Measurements from ENCODE around the gene HAAO. TPM values are rescaled to one million over a fixed set of nuclear protein-coding genes. Genes with fewer than 3 reads are reported as not detected.

HAAO gene
- total RNA-seq, 2 experiments from 2014 or later, result 0.41 to 0.52 TPM

DNA sequence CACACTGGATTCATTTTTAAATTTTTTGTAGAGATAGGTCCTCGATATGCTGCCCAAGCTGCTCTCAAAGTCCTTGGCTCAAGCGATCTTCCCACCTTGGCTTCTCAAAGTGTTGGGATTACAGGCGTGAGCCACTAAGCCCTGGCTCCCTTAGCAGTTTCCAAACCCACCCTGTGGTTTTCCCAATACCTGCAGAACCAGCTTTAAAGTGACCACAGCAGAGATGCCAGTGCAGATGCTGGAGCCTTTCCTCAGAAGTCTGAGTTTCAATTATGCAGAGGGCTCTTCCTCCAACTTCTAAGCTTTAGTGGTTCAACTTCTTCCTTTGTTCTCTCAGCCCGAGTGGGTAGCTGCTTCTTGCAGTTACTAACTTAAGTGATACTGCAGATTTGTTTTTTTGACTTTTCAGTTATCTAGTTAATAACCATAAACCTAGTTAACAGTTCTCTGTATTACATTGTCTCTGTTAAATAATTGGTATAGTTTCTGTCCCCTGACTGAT is 8.1 kb upstream of the HAAO start:
- no peak for DNase-seq
- no peaks in the 10 kb centered on the region for H3K36me3 Mint-ChIP-seq (ENCODE audit: low read depth)
- peaks cover 8% of the 10 kb centered on the region for H3K4me1 Mint-ChIP-seq (ENCODE audit: low read depth)
- H3K27ac Mint-ChIP-seq, result no peak overlapping the region
- CTCF ChIA-PET, result interaction anchor here (0.7 to 1.2 kb wide), 3 partner anchors 9 to 323 kb away, joined by 3 to 6 read pairs (median 5); no protein-coding TSS in a partner anchor
- H3K4me3 Mint-ChIP-seq, result no peak overlapping the region
- no peaks in the 10 kb centered on the region for H3K27me3 Mint-ChIP-seq (ENCODE audit: low read depth)
- intact Hi-C loops (cut with micrococcal nuclease), result no loop called here
- H3K9me3 Mint-ChIP-seq, result no peaks in the 10 kb centered on the region

GRCh38 chr2:42799881-42800280 is 7.5 kb upstream of the HAAO start:
- Mint-ChIP-seq H3K36me3 (ENCODE audit: low read depth) (no peaks in the 10 kb centered on the region), H3K4me3 (no peak overlapping the region), H3K27ac (no peak overlapping the region), H3K9me3 (no peaks in the 10 kb centered on the region), H3K4me1 (ENCODE audit: low read depth) (peaks cover 9% of the 10 kb centered on the region), H3K27me3 (ENCODE audit: low read depth) (no peaks in the 10 kb centered on the region)
- intact Hi-C loops (cut with micrococcal nuclease), result no loop called here
- no peak for DNase-seq
- CTCF ChIA-PET, result no interaction called here

- H3K4me3 Mint-ChIP-seq, result no peak overlapping the region
- intact Hi-C loops (cut with micrococcal nuclease), result no loop called here
- DNase-seq, result no peak
- peaks cover 11% of the 10 kb centered on the region for H3K27me3 Mint-ChIP-seq (ENCODE audit: low read depth)
- no peaks in the 10 kb centered on the region for H3K9me3 Mint-ChIP-seq
- no peak overlapping the region for H3K27ac Mint-ChIP-seq
- CTCF ChIA-PET, result interaction anchor here (0.7 kb wide), 1 partner anchor 40 kb away, joined by 3 read pairs; no protein-coding TSS in a partner anchor
- H3K36me3 Mint-ChIP-seq (ENCODE audit: low read depth), result no peaks in the 10 kb centered on the region
- H3K4me1 Mint-ChIP-seq (ENCODE audit: low read depth), result peaks cover 20% of the 10 kb centered on the region
Observed at GRCh38 chr2:42797281-42797680, 4.9 kb upstream of the HAAO start.

DNA sequence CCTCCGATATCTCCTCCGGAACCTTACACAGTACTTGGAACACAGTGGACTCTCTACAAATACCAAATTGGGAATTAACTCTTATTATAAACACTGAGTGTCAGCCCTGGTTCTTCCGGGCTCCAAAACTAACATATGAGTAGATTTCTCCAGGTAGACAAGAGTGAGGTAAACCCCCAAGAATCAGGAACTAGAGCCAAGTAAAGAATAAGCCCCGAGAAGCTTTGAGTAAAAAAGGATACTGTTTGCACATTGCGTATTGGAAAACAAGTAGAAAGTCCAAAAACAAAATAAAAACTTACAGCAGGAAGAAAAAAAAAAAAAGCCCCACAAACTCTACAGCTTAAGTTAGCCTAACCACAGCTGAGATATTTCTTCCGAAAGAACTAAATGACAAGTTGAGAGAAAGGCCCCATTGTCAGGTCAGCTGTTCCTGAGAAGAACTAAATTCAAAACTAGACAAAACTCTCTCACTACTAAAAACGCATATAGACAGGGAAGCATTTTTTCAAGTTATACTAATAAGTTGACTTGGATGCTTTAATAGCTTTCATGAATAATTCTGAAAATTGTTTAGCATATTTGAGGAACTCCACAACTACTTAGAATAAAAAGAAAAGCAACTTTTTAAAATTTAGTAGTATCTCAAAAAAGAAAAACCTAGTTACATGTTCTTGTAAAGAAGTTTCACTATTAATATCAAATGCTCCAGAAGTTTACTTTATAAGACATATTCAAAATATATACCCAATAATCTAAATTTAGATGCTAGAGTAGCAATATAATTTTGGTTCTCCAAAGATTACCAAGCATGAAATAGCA is 4.3 kb upstream of the HAAO start:
- Mint-ChIP-seq H3K4me3 (no peak overlapping the region), H3K4me1 (ENCODE audit: low read depth) (peaks cover 25% of the 10 kb centered on the region), H3K27me3 (ENCODE audit: low read depth) (peaks cover 16% of the 10 kb centered on the region), H3K9me3 (no peaks in the 10 kb centered on the region), H3K36me3 (ENCODE audit: low read depth) (no peaks in the 10 kb centered on the region), H3K27ac (no peak overlapping the region)
- intact Hi-C loops (cut with micrococcal nuclease), result no loop called here
- CTCF ChIA-PET, result interaction anchor here (1.3 to 1.8 kb wide), 2 partner anchors 14 to 32 kb away, joined by 4 to 5 read pairs; no protein-coding TSS in a partner anchor
- no peak for DNase-seq

DNA sequence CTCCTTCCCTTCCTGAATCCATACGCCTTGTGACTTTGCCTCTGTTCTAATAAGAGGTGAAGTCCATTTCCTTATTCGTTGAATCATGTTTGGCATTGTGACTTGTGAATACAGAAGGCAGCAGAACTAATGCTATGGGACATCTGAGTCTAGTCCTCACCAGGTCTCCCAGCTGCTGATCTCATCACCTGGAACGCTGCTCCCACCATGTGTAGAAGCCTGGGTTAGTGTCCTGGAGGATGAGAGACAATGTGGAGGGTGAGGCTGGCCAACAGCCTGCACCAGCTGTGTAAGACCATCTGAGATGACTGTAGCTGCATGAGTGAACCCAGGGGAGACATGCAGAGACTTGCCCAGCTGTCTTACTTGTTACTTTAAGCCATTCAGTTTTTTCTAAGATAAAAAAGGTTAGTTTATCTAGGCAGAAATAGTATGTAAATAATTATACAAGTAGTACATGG is 3.5 kb upstream of the HAAO start:
- CTCF ChIA-PET, result interaction anchor here (0.5 to 1.8 kb wide), 3 partner anchors 14 to 977 kb away, joined by 3 to 5 read pairs (median 4); no protein-coding TSS in a partner anchor
- H3K9me3 Mint-ChIP-seq, result no peaks in the 10 kb centered on the region
- H3K4me1 Mint-ChIP-seq (ENCODE audit: low read depth), result peaks cover 25% of the 10 kb centered on the region
- H3K27ac Mint-ChIP-seq, result peak overlapping the region; percentile 28
- intact Hi-C loops (cut with micrococcal nuclease), result no loop called here
- H3K36me3 Mint-ChIP-seq (ENCODE audit: low read depth), result no peaks in the 10 kb centered on the region
- no peak for DNase-seq
- H3K4me3 Mint-ChIP-seq, result no peak overlapping the region
- H3K27me3 Mint-ChIP-seq (ENCODE audit: low read depth), result peaks cover 24% of the 10 kb centered on the region

DNA sequence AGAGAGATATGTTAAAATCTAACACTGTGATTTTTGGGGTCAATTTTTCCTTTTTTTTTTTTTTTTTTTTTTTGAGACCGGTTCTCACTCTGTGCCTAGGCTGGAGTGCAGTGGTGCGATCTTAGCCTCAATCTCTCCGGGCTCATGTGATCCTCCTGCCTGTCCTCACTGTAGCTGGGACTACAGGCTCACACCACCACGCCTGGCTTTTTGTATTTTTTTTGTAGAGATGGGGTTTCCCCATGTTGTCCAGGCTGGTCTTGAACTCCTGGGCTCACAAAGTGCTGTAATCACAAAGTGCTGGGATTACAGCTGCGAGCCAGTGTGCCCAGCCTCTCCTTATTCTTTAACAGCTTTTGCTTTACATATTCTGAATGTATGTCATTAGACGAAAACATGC is 2.9 kb upstream of the HAAO start:
- intact Hi-C loops (cut with micrococcal nuclease), result no loop called here
- CTCF ChIA-PET, result interaction anchor here (0.9 to 1.8 kb wide), 3 partner anchors 15 to 132 kb away, joined by 4 to 5 read pairs (median 4); no protein-coding TSS in a partner anchor

DNA sequence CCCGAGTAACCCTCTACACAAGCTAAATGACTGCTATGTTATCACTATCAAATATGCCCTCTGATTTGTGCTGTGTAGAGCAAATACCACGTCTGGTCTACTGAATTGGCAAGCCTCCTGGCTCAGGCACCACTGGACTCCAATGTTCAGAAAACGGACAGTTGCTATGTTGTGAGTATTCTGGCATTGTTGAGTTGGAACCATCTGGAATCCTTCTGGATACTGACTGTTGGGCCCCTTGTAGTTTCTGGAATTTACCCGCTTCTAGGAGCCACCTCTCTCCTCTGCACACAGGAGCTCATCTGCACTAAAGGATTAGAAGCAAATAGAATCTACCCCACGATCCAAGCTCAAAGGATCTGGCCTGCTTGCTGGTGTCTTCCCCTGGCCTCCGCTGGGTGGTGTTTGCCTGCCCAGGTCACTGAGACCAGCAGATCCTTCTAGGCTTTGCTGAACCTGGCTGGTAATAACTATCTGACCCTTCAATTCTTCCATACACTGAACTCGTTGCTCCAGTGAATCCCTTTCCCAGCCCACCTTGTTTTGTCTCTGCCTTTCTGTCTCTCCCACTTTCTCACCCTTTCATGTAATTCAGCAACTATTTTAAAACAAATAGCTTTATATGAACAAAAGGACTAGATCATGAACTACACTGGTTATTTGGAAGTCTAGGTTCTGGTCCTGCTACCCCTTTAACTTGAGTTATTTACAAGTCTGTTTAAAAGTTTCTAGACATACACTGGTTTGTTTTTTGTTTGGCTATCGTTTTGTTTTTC is 2.1 kb upstream of the HAAO start:
- Mint-ChIP-seq H3K4me3 (no peak overlapping the region), H3K27me3 (ENCODE audit: low read depth) (peaks cover 32% of the 10 kb centered on the region), H3K27ac (no peak overlapping the region), H3K9me3 (no peaks in the 10 kb centered on the region), H3K4me1 (ENCODE audit: low read depth) (peaks cover 25% of the 10 kb centered on the region), H3K36me3 (ENCODE audit: low read depth) (no peaks in the 10 kb centered on the region)
- DNase-seq, result no peak
- intact Hi-C loops (cut with micrococcal nuclease), result loop anchor here (5.0 kb wide), 1 partner anchor 297 kb away; no protein-coding TSS in a partner anchor
- CTCF ChIA-PET, result interaction anchor here (0.9 kb wide), 1 partner anchor 131 kb away, joined by 4 read pairs; no protein-coding TSS in a partner anchor

More for the DNA sequence above, 2.9 kb upstream of the HAAO start:
- no peak for DNase-seq
- Mint-ChIP-seq H3K27me3 (ENCODE audit: low read depth) (peaks cover 25% of the 10 kb centered on the region), H3K9me3 (no peaks in the 10 kb centered on the region), H3K27ac (no peak overlapping the region), H3K4me3 (no peak overlapping the region), H3K4me1 (ENCODE audit: low read depth) (peaks cover 25% of the 10 kb centered on the region), H3K36me3 (ENCODE audit: low read depth) (no peaks in the 10 kb centered on the region)

GRCh38 chr2:42793334-42794270 is 1.2 kb upstream of the HAAO start:
- intact Hi-C loops (cut with micrococcal nuclease), result loop anchor here (1.0 to 5.0 kb wide), 2 partner anchors 17 to 296 kb away; no protein-coding TSS in a partner anchor

GRCh38 chr2:42792087-42792582 is 248 bp downstream of the HAAO start:
- Mint-ChIP-seq H3K4me3 (peak overlapping the region; percentile 81), H3K36me3 (ENCODE audit: low read depth) (peaks cover 1% of the 10 kb centered on the region), H3K27me3 (ENCODE audit: low read depth) (peaks cover 40% of the 10 kb centered on the region), H3K4me1 (ENCODE audit: low read depth) (peaks cover 27% of the 10 kb centered on the region), H3K9me3 (no peaks in the 10 kb centered on the region), H3K27ac (no peak overlapping the region)
- CTCF ChIA-PET, result interaction anchor here (0.9 kb wide), 1 partner anchor 8 kb away, joined by 3 read pairs; no protein-coding TSS in a partner anchor
- peak; percentile 28 for DNase-seq
- intact Hi-C loops (cut with micrococcal nuclease), result loop anchor here (5.0 kb wide), 1 partner anchor 295 kb away; no protein-coding TSS in a partner anchor

More at GRCh38 chr2:42793334-42794270, 1.2 kb upstream of the HAAO start:
- CTCF ChIA-PET, result interaction anchor here (0.6 kb wide), 1 partner anchor 373 kb away, joined by 3 read pairs; no protein-coding TSS in a partner anchor
- Mint-ChIP-seq H3K27ac (no peak overlapping the region), H3K4me3 (peak overlapping the region; percentile 63), H3K36me3 (ENCODE audit: low read depth) (no peaks in the 10 kb centered on the region), H3K27me3 (ENCODE audit: low read depth) (peaks cover 33% of the 10 kb centered on the region), H3K9me3 (no peaks in the 10 kb centered on the region), H3K4me1 (ENCODE audit: low read depth) (peaks cover 25% of the 10 kb centered on the region)
- DNase-seq, result no peak

GRCh38 chr2:42791606-42792005 is 777 bp downstream of the HAAO start:
- H3K4me3 Mint-ChIP-seq, result peak overlapping the region; percentile 81

DNA sequence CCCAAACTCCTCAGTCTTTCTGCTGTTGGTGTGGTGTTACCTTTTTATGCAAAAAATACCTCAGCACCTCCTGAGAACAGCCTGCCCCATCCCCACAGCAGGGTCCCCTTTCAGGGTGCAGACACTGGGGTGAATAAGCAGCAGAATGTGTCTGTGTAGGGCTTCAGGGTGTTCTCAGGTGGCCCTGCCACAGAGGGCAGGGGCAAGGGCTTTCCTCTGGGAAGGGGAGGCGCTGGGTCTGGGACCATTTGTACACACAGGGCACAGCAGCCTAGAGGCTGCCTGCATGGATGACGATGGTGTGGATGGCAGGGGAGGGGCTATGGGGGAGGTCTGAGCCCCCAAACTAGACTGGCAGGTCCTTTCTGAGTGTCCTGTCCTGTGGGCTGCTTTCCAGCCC is 2.6 kb downstream of the HAAO start:
- CTCF ChIA-PET, result no interaction called here
- Mint-ChIP-seq H3K27ac (no peak overlapping the region), H3K4me1 (ENCODE audit: low read depth) (peaks cover 18% of the 10 kb centered on the region), H3K36me3 (ENCODE audit: low read depth) (peaks cover 1% of the 10 kb centered on the region), H3K27me3 (ENCODE audit: low read depth) (peaks cover 40% of the 10 kb centered on the region), H3K4me3 (no peak overlapping the region), H3K9me3 (no peaks in the 10 kb centered on the region)
- no peak for DNase-seq
- intact Hi-C loops (cut with micrococcal nuclease), result loop anchor here (5.0 kb wide), 1 partner anchor 292 kb away; no protein-coding TSS in a partner anchor

More at GRCh38 chr2:42791606-42792005, 777 bp downstream of the HAAO start:
- H3K9me3 Mint-ChIP-seq, result no peaks in the 10 kb centered on the region
- peaks cover 1% of the 10 kb centered on the region for H3K36me3 Mint-ChIP-seq (ENCODE audit: low read depth)
- peaks cover 40% of the 10 kb centered on the region for H3K27me3 Mint-ChIP-seq (ENCODE audit: low read depth)
- intact Hi-C loops (cut with micrococcal nuclease), result loop anchor here (5.0 kb wide), 1 partner anchor 294 kb away; no protein-coding TSS in a partner anchor
- no peak for DNase-seq
- CTCF ChIA-PET, result interaction anchor here (0.9 kb wide), 1 partner anchor 8 kb away, joined by 3 read pairs; no protein-coding TSS in a partner anchor
- peaks cover 26% of the 10 kb centered on the region for H3K4me1 Mint-ChIP-seq (ENCODE audit: low read depth)
- no peak overlapping the region for H3K27ac Mint-ChIP-seq
